Hematopoietic multipotent progenitor cell treated with erythropoietin and hydrocortisone succinate and interleukin-3 and kit ligand, for 15 days (in vitro differentiated cells): ENCODE measurements around the gene PCSK5.
"Not testable (repeated sequence)": the region's sequence is repeated elsewhere in the genome, so short reads cannot be mapped to it uniquely, and the experiment has no call there.

ENCODE experiments used
- DNase-seq: peaks from one replicate; pipeline ENCODE4 v3.0.0-alpha.2; 2015; ENCODE audit warnings: low spot score

Gene PCSK5

GRCh38 chr9:75963321-75963720 is 72.8 kb downstream of the PCSK5 start:
- not testable (repeated sequence) for DNase-seq

- DNase-seq, result no peak
These were observed 74.0 kb downstream of the PCSK5 start for GRCh38 chr9:75964427-75964826.

- no peak for DNase-seq
These were observed 74.8 kb downstream of the PCSK5 start for GRCh38 chr9:75965231-75965630.

GRCh38 chr9:75967556-75967955 is 77.1 kb downstream of the PCSK5 start:
- DNase-seq, result no peak

GRCh38 chr9:75974016-75974766 is 83.7 kb downstream of the PCSK5 start:
- DNase-seq, result no peak

GRCh38 chr9:75975071-75975470 is 84.6 kb downstream of the PCSK5 start:
- no peak for DNase-seq

- DNase-seq, result no peak
These were observed 86.1 kb downstream of the PCSK5 start for GRCh38 chr9:75976549-75976948.

- no peak for DNase-seq
These were observed 88.9 kb downstream of the PCSK5 start for GRCh38 chr9:75979362-75979761.

GRCh38 chr9:75983319-75984045 is 93.0 kb downstream of the PCSK5 start:
- DNase-seq, result no peak

GRCh38 chr9:75985515-75985914 is 95.0 kb downstream of the PCSK5 start:
- DNase-seq, result no peak

- DNase-seq, result no peak
These were observed 98.2 kb downstream of the PCSK5 start for GRCh38 chr9:75988663-75989062.

- DNase-seq, result no peak
These were observed 99.7 kb downstream of the PCSK5 start for GRCh38 chr9:75990156-75990555.

GRCh38 chr9:75990576-75991304 is 100.3 kb downstream of the PCSK5 start:
- no peak for DNase-seq

GRCh38 chr9:75992482-75993206 is 102.2 kb downstream of the PCSK5 start:
- no peak for DNase-seq

- no peak for DNase-seq
These were observed 103.0 kb downstream of the PCSK5 start for GRCh38 chr9:75993434-75993833.

GRCh38 chr9:75995066-75995465 is 104.6 kb downstream of the PCSK5 start:
- no peak for DNase-seq

GRCh38 chr9:75996726-75997125 is 106.3 kb downstream of the PCSK5 start:
- no peak for DNase-seq

- no peak for DNase-seq
These were observed 106.7 kb downstream of the PCSK5 start for GRCh38 chr9:75997206-75997605.

GRCh38 chr9:75998096-75998780 is 107.8 kb downstream of the PCSK5 start:
- DNase-seq, result no peak

GRCh38 chr9:76001459-76001858 is 111.0 kb downstream of the PCSK5 start:
- no peak for DNase-seq

GRCh38 chr9:76003041-76003440 is 112.6 kb downstream of the PCSK5 start:
- DNase-seq, result no peak

GRCh38 chr9:76004526-76004925 is 114.1 kb downstream of the PCSK5 start:
- no peak for DNase-seq
